Keratinocyte (primary cell): ENCODE measurements around the gene RASL11A.

Experiments used
- EZH2 ChIP-seq: IDR thresholded peaks from one replicate; pipeline ENCODE4 v1.6.1; 2012; ENCODE audit warnings: inconsistent platforms, mild to moderate bottlenecking, low read length, moderate library complexity
- TF ChIP-seq, protein P1 (sequence below), 3 experiments: IDR thresholded peaks in 1 of 3; conservative IDR thresholded peaks in 1 of 3; optimal IDR thresholded peaks in 1 of 3; 2 replicates in 2 of 3; 3 replicates in 1 of 3; pipeline versions ENCODE3 to v1.5.1; 2011; ENCODE audit warnings: low read length in 3 of 3, mild to moderate bottlenecking in 3 of 3, moderate library complexity in 2 of 3, control low read depth in 1 of 3, inconsistent platforms in 1 of 3; ENCODE audit not compliant: insufficient read depth in 2 of 3; ENCODE audit errors: extremely low read depth in 1 of 3

DNA sequence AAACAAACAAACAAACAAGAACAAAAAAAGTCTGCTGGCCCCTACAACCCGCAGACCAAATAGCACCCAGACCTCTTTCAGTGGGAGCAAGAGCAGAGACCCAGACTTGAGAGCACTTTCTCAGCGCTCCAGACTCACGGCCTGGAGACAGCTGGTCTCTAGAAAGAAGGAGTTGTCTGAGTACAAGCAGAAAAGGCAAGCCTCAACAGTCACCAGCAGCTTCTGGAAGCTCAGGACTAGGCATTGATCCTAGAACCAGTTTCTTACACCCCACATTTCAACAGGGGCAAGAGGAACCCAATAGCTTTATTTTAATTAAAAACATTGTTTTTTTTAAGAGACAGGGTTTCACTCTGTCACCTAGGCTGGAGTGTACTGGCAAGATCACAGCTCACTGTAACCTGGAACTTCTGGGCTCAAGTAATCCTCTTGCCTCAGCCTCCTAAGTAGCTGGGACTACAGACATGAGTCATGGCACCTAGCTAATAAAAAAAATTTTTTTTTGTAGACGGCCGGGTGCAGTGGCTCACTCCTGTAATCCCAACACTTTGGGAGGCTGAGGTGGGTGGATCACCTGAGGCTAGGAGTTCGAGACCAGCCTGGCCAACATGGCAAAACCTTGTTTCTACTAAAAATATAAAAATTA, 30.4 kb downstream of the RASL11A start:
- TF ChIP-seq EZH2, result no peak
- TF ChIP-seq, protein P1, sequence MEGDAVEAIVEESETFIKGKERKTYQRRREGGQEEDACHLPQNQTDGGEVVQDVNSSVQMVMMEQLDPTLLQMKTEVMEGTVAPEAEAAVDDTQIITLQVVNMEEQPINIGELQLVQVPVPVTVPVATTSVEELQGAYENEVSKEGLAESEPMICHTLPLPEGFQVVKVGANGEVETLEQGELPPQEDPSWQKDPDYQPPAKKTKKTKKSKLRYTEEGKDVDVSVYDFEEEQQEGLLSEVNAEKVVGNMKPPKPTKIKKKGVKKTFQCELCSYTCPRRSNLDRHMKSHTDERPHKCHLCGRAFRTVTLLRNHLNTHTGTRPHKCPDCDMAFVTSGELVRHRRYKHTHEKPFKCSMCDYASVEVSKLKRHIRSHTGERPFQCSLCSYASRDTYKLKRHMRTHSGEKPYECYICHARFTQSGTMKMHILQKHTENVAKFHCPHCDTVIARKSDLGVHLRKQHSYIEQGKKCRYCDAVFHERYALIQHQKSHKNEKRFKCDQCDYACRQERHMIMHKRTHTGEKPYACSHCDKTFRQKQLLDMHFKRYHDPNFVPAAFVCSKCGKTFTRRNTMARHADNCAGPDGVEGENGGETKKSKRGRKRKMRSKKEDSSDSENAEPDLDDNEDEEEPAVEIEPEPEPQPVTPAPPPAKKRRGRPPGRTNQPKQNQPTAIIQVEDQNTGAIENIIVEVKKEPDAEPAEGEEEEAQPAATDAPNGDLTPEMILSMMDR (optimal IDR thresholded peaks at IDR 0.05 in 1 of 3, IDR thresholded peaks at IDR 0.05 in 1 of 3, conservative IDR thresholded peaks at IDR 0.05 in 1 of 3; ENCODE audit: extremely low read depth in 1 of 3, insufficient read depth in 2 of 3, low read length in 3 of 3), result no peak
